SW480 (cell line): ENCODE data around the gene TNPO2.
"Not testable (repeated sequence)": the region's sequence is repeated elsewhere in the genome, so short reads cannot be mapped to it uniquely, and the experiment has no call there.

Experiments used
- DNase-seq: peaks from one replicate; pipeline ENCODE4 v3.0.0-alpha.2; 2016; ENCODE audit warnings: low spot score

TNPO2 gene

DNA sequence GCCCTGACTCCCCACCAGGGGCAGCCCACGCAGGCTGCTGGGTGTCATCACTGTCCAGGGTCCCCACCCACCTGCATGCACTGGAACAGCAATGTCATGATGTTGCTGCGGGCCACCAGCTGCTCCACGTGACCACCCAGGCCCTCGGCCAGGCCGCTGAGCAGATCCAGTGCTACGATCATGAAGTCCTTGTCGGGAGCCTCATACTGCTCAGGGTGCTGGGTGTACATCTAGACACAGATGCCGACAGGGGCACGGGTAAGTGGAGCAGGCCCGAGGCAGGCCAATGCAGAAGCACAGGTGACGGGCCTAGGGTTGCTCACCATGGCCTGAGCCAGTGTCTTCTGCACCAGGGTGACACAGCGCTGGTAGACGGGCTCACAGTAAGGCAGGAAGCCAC lies 18.6 kb downstream of the TNPO2 start:
- DNase-seq = no peak

DNA sequence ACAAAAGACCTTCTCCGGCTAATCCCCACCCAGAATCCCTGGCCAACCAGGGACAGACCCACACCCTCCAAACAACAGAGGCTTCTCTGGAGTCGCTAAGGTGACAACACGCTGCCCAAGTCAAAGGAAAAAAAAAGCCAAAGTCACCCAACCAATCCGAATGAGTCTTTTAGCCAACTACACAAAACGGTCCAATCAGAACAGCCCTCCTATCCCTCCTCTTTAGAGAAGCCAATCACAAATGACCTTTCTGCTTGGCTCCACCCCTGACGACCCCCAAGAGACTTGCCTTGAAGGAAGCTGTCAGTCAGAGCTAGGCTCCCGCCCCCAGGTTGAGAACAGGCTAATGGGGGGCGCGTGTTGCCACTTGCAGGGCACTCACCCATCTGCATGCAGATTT lies 20.7 kb downstream of the TNPO2 start:
- peak; percentile 30 for DNase-seq

DNA sequence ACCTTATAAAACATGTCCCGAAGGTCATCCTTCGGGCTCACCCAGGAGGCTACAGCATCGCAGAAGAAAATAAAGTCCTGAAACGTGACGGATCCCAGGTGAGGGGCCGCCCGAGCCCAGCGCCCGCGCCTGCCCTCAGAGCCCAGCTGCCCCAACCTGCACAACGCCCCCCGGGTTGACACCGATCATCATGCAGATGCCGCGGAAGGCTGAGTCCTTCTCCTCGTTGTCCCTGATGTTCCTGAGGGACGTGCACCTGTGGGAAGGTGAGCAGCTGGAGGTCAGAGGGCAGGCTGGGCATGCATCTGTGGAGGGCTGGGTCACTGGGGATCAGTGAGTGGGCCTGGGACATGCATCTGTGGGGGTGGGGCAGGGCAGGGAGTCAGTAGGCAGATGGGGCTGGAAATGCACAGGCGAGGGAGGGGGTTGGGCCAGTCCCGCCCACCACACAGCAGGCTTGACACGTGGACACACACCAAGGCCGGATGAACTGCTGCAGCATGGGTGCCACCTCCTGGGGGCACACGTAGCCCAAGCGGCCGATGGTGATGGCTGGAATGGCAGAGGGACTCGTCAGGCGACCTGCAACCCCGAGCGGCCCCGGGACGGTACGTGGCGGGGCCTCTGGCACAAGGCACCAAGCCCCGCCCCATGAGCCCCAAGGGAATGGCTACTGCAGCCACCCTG lies 22.0 kb downstream of the TNPO2 start:
- no peak for DNase-seq

DNA sequence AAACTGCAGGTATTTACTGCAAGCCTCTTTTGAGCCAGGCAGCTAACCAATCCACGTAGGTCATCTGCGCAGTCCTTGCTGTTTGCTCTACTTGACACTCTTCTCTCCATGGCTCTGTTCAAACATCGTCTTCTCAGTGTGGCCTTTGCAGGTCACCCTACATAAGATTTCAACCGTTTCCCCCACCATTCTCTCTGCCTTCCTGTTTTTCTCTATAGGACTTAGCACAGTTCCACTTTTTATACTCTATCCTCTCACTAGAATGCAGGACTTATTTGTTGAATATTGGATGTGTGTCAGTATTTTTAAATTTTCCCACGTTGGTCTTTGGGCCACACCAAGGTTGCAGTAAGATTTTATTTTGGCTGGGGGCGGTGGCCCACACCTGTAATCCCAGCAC lies 25.6 kb downstream of the TNPO2 start:
- DNase-seq = no peak

- DNase-seq = not testable (repeated sequence)
These were observed 26.3 kb downstream of the TNPO2 start for GRCh38 chr19:12697425-12697824.

DNA sequence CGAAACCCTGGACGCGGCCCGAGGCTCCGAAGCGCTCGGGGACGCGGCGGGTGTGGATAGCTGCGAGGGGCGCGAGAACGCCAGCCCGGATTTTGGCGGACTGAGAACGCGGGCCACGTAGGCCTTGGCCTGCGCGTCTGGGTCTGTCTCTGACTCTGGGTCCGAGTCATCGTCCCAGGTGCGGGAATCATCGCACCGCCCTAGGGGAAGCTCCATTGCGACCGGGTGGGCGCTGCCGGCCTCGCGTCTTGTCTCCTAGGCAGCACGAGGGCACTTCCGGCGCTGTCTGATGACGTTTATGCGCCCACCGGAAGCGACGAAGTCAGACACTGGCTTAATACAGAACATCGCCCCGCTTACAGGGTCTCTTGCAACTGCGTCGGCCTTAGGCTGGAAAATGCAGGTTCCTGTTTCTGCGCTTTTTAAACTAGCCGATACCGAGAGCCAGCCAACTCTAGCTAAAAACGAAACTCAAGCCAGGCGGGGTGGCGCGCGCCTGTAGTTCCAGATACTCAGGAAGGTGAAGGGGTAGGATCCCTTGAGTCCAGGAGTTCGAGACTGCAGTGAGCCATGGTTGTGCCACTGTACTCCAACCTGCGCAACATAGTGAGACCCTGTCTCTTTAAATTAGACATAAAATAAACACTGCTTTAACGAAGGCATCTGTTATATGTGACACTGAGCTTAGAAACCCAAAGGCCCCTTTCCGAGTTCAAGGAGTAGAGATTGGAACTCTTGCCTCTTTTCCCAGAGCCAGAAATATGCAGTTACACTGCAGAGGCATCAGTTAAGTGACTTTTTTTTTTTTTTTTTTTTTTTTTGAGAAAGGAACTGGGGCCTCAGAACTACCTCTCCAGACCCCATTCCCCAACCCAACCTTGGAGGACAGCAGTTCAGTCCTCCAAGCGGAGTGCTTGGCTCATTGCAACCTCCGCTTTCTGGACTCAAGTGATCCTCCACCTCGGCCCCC lies 27.1 kb downstream of the TNPO2 start, which contains the start of gene FBXW9:
Gene FBXW9, minus strand, starts transcription at position 266 of the 970 bp plus-strand sequence. Its CDS starts 50 bp downstream, at position 216.
- peak; percentile 91 for DNase-seq

DNA sequence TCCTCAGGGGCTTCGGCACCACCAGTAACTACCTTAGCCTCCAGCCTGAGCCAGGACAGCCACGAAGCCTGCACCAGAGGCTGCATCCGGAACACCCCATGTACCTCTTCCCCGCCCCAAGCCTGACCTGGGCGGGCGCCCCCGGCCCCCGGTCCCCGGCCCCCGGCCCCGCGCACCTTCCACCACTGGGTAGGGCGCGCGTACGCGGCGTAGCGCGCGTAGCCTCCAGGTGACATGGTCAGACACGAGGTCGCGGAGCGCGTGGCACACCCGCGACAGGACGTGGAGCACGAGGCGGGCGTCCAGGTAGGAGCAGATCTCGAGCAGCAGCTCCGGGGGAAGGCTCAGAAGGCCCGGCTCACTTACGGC lies 27.8 kb downstream of the TNPO2 start:
- DNase-seq = no peak

GRCh38 chr19:12695514-12695913 lies 28.2 kb downstream of the TNPO2 start:
- DNase-seq = no peak

GRCh38 chr19:12695096-12695495 lies 28.6 kb downstream of the TNPO2 start:
- DNase-seq = no peak

- no peak for DNase-seq
These were observed 29.1 kb downstream of the TNPO2 start for GRCh38 chr19:12694641-12695040.

DNA sequence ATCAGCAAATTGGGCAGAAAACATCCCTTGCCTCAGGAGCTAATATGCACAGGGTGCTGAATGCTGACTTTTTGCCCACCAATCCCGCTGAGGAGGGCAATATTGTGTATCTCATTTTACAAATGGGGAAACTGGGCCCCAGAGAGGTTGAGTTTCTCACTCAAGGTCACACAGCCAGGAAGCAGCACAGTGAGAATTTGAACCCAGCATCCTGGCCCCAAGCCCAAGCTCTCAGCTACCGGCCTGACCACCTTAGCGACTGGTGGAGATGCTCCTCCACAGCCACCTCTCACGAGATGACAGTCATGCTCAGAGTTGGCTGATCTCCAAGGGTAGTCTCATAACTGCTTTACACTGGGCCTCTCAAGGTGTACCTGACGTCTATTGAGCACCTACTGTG lies 30.8 kb downstream of the TNPO2 start:
- no peak for DNase-seq

DNA sequence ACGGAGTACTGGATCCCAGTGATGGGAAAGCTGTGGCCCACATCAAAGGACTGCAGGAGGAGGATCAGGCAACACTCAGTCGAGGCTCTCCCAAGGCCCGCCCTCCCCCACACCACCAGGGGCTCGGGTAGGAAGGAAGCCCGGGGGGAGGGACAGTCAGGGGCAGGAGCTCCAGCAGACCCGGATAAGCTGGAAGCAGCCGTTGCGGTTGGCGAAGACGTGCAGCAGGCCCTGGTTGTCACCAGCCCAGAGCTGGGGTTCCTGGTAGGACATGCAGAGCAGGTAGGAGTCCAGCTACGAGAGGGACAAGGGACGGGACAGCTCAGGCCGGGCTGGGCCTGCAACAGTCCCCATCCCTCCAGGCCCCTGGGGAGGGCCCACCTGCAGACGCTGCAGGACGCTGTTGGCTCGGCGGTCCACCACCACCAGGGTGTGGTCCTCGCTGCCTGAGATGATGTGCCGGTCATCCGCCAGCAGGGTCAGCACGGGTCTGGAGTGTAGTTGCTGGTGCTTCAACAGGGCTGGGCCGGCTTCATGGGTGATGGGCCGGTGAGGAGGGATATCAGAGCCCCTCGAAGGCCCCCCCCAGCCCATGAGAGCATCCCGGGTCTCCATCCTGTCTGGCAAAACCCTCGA lies 34.0 kb downstream of the TNPO2 start:
- DNase-seq = no peak

GRCh38 chr19:12689012-12689411 lies 34.7 kb downstream of the TNPO2 start:
- DNase-seq = no peak

- DNase-seq = no peak
These were observed 36.1 kb downstream of the TNPO2 start, which contains the start of gene GNG14 for GRCh38 chr19:12687496-12688196. Gene GNG14 (plus strand): TSS chr19:12687998. CDS start chr19:12688049, 51 bp downstream.

- DNase-seq = no peak
These were observed 37.9 kb downstream of the TNPO2 start for GRCh38 chr19:12685831-12686230.

DNA sequence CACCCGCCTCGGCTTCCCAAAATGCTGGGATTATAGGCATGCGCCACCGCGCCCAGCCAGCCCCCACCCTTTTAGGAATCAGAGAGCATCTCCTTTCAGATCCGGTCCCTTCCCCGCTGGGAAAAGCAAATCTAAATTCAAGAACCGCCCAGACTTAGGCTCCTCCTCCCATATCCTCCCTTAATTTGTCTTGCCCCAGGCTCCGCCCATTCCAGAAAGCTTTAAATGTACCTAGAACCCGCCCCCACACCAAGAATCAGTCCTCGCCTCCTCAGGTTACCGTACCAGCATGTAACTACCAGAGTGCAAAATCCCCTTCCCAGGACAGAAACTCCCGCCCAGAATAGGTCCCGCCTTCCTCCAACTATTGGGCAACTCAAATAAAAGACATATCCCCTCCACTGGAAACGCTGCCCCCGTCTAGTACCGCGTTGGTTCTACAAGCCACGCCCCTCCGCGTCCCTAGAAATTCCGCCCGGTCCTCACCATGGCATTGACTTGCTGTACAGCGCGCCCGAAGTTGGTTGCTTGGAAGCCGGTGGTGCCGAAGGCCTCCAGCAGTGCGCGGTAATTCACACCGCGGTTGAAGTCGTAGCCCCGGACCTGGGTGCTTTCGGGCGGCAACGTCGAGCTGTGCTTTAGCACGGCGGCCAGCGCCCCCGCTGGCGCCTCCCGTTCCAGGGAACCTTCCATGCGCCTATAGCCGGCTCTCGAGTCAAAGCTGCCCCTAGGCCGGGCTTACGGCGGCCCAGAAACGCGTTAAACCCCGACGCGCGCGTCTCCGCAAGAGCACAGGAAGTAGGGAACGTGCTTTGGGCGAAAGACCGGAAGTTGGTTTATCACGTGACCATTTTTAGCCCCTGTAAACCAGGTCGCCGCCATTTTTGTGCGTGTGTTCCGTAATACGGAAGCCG lies 42.4 kb downstream of the TNPO2 start, which contains the start of gene DHPS:
Gene DHPS, minus strand, starts transcription at position 807 of the 914 bp plus-strand sequence. Its CDS starts 114 bp downstream, at position 693.
- DNase-seq = peak; percentile 99

DNA sequence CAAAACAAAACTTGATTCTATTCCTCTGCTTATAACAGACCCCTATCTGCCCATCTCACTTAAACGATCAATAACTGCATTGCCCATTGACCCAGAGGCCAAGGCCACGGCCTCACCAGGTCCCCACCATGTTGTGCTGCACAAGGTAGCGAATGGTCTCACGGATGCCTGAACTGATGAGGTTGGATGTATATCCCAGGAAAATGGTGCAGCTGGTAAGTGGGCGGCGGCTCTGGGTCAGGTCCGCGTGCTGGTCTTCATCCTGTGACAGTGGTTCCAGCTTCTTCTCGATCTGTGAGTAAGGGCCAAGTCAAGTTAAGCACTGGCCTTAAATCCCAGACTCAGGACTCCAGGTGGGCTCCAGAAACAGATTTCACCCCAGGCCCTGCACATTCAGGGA lies 43.7 kb downstream of the TNPO2 start:
- DNase-seq = no peak

- not testable (repeated sequence) for DNase-seq
These were observed 45.7 kb downstream of the TNPO2 start for GRCh38 chr19:12678039-12678438.

DNA sequence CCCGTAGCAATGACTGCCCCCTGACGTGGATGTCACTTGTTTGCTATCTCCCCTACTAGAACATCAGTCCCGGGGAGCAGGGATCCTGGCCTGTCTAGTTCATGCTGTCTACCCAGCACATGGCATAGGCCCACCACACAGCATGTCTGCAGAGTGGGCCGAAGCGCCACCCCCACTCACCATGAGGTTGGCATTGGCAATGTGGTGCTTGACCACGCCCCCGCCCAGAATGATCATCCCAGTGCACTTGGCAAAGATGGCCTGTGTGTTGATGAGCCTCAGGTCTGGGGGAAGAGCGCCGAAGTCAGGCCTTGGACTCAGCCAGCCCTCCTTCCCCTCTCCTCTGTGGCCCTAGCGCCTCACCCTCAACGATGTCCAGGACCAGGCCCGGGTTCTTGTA lies 46.8 kb downstream of the TNPO2 start:
- DNase-seq = no peak

DNA sequence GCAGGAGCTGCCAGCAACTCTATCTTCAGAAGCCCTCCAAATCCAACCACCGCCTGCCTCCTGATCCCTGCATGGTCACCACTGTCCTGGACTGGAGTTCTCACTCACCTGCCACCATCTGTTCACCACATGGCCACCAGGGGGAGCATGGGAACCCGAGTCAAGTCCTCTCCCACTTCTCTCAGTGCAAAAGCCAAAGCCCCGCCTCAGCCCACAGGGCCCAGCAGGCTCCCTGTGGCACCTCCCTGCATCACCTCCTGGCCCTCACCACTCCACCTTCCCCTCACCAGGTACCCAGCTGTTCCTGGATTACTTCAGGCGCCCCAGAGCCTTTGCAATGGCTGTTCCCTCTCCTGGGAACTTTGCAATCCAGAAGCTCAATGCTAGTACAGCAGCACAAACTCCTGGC lies 47.3 kb downstream of the TNPO2 start:
- peak; percentile 68 for DNase-seq

DNA sequence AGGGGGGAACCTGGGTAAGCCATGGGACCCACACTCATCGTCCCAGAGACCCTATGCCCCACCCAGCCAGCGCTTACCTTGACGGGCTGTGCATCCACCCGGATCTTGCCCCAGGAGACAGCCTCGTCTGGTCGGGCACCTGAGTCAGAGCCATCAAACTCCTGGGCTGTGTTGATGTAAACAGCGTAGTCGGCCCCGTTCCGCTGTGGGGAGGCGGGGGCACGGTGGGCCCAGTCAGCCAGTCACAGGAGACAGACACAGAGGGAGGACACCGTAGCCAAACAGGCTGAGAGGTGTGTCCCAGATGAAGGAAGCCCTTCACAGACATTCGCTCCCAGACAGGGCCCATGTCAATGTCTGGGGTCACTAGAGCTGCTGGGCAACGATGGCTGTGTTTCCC lies 47.8 kb downstream of the TNPO2 start:
- DNase-seq = no peak
